Neural cell (in vitro differentiated cells): ENCODE measurements around the gene RBMS3.

ENCODE experiments used
- CTCF ChIP-seq: fragments of 450-650 bp; IDR thresholded peaks from 2 replicates; pipeline ENCODE4 v1.5.1; 2014; ENCODE audit warnings: antibody characterized with exemption, mild to moderate bottlenecking, moderate library complexity; ENCODE audit not compliant: poor library complexity, severe bottlenecking
- EP300 ChIP-seq: fragments of 450-650 bp; conservative IDR thresholded peaks from 2 replicates; pipeline ENCODE4 v1.6.1; 2014; ENCODE audit warnings: antibody characterized with exemption, mild to moderate bottlenecking, moderate library complexity; ENCODE audit not compliant: poor library complexity, severe bottlenecking
- EZH2 ChIP-seq: fragments of 200-600, 300-800 bp; shearing (Covaris generic), sonication (generic); IDR thresholded peaks from 2 replicates; pipeline ENCODE4 v1.6.1; 2014; ENCODE audit warnings: antibody characterized with exemption, low read length, borderline replicate concordance, mild to moderate bottlenecking; ENCODE audit not compliant: insufficient read depth, poor library complexity, severe bottlenecking
- POLR2AphosphoS5 ChIP-seq: IDR thresholded peaks from 2 replicates; pipeline ENCODE4 v1.6.1; 2012
- RAD21 ChIP-seq: fragments of 450-650 bp; conservative IDR thresholded peaks from 2 replicates; pipeline ENCODE4 v1.6.1; 2014; ENCODE audit warnings: antibody characterized with exemption, mild to moderate bottlenecking, moderate library complexity
- REST ChIP-seq: IDR thresholded peaks from 2 replicates; pipeline ENCODE4 v1.6.1; 2012; ENCODE audit warnings: borderline replicate concordance

GRCh38 chr3:29438580-29438979, 157.7 kb downstream of the RBMS3 start:
- TF ChIP-seq CTCF (no peak), EZH2 (no peak), EP300 (no peak), RAD21 (no peak), REST (no peak), POLR2AphosphoS5 (no peak)
